Measurements from ENCODE around the gene INO80C. TPM values are rescaled to one million over a fixed set of nuclear protein-coding genes. Genes with fewer than 3 reads are reported as not detected.

INO80C gene
- total RNA-seq, 1 donor from 2014 or later = 23.7 TPM

DNA sequence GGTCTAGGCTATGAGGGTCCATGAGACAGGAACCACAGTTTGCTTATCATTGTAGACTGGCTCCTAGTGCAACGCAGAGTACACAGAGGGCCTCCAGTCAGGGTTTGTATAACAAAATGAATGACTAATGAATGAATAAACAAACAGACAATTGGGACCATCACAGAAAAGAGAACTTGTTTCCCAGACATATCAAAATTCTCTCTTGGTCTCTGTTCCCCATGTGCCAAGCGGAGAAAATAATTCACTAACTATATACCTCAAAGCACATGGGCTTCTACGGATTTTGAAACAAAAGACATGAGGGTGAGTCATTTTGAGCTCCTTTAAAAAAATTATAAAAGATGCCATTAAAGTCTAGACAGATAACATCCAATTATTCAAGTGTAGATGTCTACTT, 28.0 kb downstream of the INO80C start:
- DNase-seq (ENCODE audit: low spot score) = no peak
- Mint-ChIP-seq H3K36me3 (ENCODE audit: low read depth) (peaks cover 15% of the 10 kb centered on the region), H3K4me1 (ENCODE audit: low read depth) (peaks cover 38% of the 10 kb centered on the region), H3K4me3 (ENCODE audit: unreplicated experiment) (no peak overlapping the region), H3K9me3 (ENCODE audit: low read depth) (peaks cover 5% of the 10 kb centered on the region), H3K27ac (ENCODE audit: unreplicated experiment) (peak overlapping the region; percentile 43), H3K27me3 (ENCODE audit: low read depth) (no peaks in the 10 kb centered on the region)
- TF ChIP-seq, protein P1, sequence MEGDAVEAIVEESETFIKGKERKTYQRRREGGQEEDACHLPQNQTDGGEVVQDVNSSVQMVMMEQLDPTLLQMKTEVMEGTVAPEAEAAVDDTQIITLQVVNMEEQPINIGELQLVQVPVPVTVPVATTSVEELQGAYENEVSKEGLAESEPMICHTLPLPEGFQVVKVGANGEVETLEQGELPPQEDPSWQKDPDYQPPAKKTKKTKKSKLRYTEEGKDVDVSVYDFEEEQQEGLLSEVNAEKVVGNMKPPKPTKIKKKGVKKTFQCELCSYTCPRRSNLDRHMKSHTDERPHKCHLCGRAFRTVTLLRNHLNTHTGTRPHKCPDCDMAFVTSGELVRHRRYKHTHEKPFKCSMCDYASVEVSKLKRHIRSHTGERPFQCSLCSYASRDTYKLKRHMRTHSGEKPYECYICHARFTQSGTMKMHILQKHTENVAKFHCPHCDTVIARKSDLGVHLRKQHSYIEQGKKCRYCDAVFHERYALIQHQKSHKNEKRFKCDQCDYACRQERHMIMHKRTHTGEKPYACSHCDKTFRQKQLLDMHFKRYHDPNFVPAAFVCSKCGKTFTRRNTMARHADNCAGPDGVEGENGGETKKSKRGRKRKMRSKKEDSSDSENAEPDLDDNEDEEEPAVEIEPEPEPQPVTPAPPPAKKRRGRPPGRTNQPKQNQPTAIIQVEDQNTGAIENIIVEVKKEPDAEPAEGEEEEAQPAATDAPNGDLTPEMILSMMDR (IDR thresholded peaks at IDR 0.05) = no peak

DNA sequence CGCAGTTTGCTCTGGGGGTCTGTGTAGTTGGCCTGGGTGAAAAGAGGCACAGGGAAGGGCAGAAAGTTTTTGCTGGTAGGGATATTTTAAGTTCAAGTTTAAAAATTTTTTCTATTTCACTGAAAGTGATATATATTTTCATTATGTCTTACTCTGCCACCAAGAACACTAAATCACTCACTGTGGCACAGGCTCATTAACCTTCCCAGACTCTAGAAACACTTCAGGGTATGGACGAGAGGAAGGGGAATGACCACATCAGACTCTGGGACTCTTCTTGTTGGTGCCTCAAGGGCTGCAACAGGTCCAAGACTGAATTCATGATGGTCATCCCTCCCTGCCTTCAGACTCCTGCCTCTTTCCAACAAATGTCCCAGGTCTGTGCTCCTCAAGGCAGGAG, 29.0 kb downstream of the INO80C start:
- no peak for DNase-seq (ENCODE audit: low spot score)
- peaks cover 37% of the 10 kb centered on the region for H3K4me1 Mint-ChIP-seq (ENCODE audit: low read depth)
- no peak overlapping the region for H3K4me3 Mint-ChIP-seq (ENCODE audit: unreplicated experiment)
- H3K27ac Mint-ChIP-seq (ENCODE audit: unreplicated experiment) = peak overlapping the region; percentile 49
- TF ChIP-seq, protein P1 (IDR thresholded peaks at IDR 0.05) = no peak
- H3K27me3 Mint-ChIP-seq (ENCODE audit: low read depth) = no peaks in the 10 kb centered on the region
- peaks cover 3% of the 10 kb centered on the region for H3K9me3 Mint-ChIP-seq (ENCODE audit: low read depth)
- peaks cover 13% of the 10 kb centered on the region for H3K36me3 Mint-ChIP-seq (ENCODE audit: low read depth)

DNA sequence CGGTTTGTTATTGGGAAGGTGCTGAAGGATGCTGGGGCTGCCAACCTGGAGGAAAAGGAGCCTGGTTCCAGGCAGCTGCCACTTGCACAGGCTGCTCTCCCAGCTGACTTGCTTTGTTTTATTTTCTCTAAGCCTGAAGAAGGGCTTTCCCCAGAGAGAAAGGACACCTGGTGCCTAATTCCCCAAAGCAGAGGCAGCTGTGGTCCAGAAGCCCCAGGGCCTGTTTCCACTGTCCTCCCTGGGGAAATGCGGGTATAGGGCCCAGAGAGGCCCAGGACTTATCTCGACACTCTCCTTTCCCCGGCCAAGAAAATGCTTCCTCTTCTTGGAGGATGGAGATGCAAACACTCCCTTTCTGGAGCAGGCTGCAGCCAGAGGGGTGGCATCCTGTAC, 30.1 kb downstream of the INO80C start:
- Mint-ChIP-seq H3K4me3 (ENCODE audit: unreplicated experiment) (no peak overlapping the region), H3K27ac (ENCODE audit: unreplicated experiment) (no peak overlapping the region), H3K27me3 (ENCODE audit: low read depth) (no peaks in the 10 kb centered on the region), H3K9me3 (ENCODE audit: low read depth) (no peaks in the 10 kb centered on the region), H3K4me1 (ENCODE audit: low read depth) (peaks cover 34% of the 10 kb centered on the region), H3K36me3 (ENCODE audit: low read depth) (peaks cover 10% of the 10 kb centered on the region)
- no peak for DNase-seq (ENCODE audit: low spot score)
- TF ChIP-seq, protein P1 (IDR thresholded peaks at IDR 0.05) = no peak

DNA sequence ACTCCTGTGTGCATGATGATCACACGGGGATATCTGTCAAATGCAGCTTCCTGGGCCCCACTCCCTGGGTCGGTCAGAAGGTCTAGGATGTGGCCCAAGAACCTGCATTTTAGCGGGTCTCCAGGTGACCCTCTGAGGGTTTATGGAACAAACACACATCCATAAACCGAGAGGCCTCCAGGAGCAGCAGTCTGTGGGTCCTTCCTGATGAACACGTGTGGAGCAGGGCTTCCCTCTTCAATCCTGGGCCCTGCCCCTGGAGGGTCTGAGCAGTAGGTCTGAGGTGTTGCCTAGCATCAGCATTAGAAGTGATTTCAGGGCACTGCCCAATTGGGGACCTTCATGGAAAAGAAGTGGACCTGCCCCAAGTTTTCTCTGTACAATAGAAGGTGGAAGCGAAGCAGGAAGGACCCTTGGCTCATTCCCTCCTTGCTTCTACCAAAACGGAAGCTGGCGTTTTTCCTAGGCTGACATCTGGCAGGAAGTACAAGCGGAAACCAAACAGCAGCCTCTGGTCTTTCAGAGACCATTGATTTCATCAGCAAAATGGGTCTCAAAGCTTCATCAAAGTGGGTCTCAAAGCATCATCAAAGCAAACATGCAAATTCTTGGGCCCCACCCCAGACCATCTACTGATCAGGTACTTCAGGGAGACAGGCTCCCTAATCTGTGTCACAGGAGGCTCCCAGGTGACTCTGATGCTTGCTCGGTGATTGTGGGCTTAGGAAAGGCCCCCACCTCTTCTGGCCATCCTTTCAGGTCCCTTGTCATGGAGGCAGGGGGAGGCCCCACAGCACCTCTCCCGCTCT, 30.7 kb downstream of the INO80C start:
- no peaks in the 10 kb centered on the region for H3K27me3 Mint-ChIP-seq (ENCODE audit: low read depth)
- DNase-seq (ENCODE audit: low spot score) = no peak
- peaks cover 8% of the 10 kb centered on the region for H3K36me3 Mint-ChIP-seq (ENCODE audit: low read depth)
- no peaks in the 10 kb centered on the region for H3K9me3 Mint-ChIP-seq (ENCODE audit: low read depth)
- TF ChIP-seq, protein P1 (IDR thresholded peaks at IDR 0.05) = no peak
- peaks cover 36% of the 10 kb centered on the region for H3K4me1 Mint-ChIP-seq (ENCODE audit: low read depth)
- H3K27ac Mint-ChIP-seq (ENCODE audit: unreplicated experiment) = no peak overlapping the region
- no peak overlapping the region for H3K4me3 Mint-ChIP-seq (ENCODE audit: unreplicated experiment)

DNA sequence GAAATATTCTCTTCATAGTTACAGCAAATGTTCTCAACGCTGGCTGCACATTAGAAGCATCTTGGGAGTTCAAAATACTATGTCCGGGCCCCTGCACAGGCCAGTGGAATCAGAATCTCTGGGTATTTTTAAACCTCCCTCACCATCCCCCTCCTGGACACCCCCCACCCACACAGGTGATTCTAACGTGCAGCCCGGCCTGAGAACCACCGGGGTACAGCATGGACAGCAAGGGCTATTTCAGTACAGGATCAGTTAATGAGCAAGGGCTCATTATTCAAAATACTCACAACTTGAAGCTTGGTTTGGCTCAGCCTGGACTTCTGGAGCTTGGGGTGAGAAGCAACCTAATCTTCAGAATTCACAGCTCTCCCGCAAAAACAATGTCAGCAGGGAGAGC, 31.4 kb downstream of the INO80C start:
- H3K36me3 Mint-ChIP-seq (ENCODE audit: low read depth) = peaks cover 8% of the 10 kb centered on the region
- no peak for DNase-seq (ENCODE audit: low spot score)
- H3K27ac Mint-ChIP-seq (ENCODE audit: unreplicated experiment) = no peak overlapping the region
- H3K9me3 Mint-ChIP-seq (ENCODE audit: low read depth) = no peaks in the 10 kb centered on the region
- peaks cover 42% of the 10 kb centered on the region for H3K4me1 Mint-ChIP-seq (ENCODE audit: low read depth)
- no peaks in the 10 kb centered on the region for H3K27me3 Mint-ChIP-seq (ENCODE audit: low read depth)
- H3K4me3 Mint-ChIP-seq (ENCODE audit: unreplicated experiment) = no peak overlapping the region
- TF ChIP-seq, protein P1 (IDR thresholded peaks at IDR 0.05) = no peak
